NOMO-1 treated with dmso at 0.1 percent for 144 hours (cell line): ENCODE data around the gene PLIN1.

Experiments
- DNase-seq: peaks from one replicate; lab custom pipeline; 2025; ENCODE audit not compliant: unreplicated experiment; lab: John Stamatoyannopoulos, UW

The PLIN1 gene

DNA sequence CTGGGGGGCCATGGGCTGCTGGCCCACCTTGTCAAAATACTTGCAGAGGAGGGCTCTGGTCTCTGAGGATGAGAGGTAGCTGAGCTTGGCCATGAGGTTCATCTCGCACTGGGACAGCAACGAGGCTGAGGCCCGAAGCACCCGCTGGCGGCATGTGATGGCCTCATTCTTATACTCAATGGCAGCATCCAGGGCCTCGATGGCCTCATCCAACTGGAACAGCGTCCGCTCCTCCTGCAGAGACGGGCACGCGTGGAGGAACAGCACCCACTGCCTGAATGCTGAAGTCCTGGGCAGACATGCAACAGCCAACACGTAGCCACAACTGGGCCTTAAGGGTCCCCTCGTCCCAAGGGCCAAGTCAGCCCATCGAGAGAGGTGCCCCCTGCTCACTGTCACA lies 48.9 kb downstream of the PLIN1 start:
- DNase-seq: no peak

DNA sequence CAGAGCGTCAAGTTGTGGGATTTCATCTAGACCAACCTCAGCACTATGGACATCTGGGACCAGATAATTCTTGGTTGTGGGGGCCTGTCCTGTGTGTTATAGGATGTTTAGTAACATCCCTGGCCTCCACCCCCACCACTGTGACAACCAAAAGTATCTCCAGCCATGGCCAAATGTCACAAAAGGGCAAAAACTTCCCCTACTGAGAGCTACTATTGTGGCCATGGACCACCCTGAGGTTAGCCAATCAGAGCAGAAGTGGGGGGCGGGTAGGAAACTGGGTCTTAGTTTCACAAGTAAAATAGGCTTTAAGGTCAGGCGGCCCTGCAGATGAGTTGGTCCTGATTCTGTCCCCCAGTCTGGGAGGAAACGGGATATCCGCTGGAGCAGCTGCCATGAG lies 49.3 kb downstream of the PLIN1 start:
- no peak for DNase-seq

DNA sequence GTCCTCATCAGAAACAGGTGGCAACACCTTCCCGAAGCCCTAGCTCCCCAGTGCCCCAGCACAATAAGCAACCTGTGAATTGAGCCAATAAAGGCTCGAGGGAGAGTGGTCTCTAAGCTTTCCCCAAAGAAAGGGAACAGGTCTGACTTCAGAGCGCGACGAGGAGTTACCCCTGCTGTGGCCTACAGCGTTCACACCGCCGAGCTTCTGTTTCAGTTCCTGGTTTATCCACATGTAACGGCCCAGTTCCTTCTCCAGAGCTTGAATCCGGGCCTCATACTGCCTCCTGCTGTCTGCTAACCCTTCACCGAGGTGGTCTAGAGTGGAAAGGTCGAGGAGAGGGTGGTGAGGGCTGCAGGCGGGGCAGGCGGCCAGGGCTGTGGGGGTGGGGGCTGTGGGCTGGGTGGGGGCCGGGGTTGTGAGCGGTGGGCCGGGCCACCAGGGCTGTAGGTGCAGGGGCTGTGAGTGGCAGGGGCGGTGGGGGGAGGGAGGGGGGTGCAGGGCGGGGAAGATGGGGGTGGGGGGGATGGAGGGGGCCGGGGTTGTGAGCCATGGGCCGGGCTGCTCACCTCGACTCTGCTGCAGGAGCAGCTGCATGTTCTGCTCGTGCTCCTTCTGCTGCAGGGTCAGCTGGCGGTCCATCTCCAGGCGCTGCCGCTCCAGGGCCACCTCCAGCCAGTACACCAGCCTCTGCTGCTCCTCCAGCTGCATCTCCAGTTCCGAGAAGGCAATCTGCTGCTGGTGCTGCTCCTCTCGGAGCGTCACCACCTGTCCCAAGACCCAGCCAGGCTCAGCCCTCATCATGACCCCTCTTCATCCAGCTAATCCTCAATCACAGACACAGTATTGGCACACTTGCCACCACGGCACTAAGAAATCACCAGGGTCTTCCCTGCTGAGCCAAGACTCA lies 50.1 kb downstream of the PLIN1 start:
- no peak for DNase-seq

DNA sequence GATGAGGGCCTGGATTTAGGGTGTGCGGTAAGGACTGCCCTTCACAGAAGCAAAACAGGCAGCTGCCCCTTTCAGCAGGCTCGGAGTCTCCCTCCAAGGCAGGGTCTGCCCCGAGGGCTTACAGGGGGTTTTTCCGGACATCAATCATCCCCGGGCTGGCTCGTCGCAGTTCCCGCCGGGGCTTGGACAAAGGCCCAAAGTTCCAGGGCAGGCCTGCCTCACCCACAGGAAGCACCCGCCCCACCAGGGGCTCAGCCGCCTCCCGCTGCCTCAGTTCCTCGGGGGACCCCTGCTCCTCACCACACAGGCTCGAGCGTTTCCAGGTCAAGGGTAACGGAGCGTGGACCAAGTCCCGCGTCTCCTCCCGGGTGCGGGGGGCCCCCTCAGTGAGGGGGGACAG lies 50.9 kb downstream of the PLIN1 start:
- no peak for DNase-seq

DNA sequence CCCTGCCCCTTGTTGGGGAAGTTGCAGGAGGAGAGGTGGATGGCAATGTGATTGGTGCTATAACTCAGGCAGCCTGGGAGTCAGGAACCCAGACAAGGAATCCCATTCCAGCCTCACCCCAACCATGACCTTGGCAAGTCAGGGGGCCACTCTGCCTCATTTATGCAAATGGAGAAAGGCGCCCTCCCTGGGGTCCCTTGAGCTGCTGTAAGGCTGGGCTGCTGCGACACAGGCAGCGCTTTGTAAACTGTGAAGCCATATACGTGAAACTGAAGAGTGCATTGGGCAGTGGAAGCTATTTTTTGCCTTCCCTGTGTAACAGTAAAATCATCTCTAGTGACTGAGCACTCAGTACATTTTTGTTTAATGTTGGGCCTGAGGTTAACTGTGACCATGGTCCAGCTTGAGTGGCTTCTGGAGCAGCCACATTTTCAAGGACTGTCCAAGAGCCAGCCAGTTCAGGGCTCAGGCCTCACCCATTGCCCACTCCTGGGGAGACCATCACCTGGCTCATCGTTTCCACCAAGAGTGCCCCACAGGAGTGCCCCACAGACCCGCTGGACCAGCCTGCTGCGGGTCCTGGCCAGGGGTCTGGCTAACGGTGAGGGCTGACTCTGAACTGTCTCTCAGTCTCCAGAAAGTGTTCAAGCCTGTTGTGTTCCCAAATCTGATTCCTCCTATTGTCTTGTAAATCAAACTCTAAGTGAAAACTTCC lies 51.8 kb downstream of the PLIN1 start:
- no peak for DNase-seq

DNA sequence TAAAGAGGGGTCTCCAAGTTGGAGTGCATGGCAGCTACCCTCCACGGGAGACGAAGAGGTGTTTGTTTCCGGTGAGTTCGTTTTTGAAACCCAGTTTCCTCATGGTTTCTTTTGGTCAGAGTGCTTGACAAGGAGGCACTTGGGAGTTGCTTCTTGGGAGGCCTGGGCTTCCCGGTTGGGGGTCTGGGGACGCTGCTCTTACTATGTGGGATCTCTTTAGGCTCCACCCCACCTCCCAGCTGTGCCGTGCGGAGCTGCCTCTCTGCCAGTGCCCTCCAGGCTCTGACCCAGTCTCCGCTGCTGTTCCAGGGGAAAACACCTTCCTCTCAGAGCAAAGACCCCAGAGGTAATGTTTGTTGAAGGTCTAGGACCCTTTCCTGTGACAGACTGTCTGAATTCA lies 53.5 kb downstream of the PLIN1 start:
- DNase-seq: no peak

DNA sequence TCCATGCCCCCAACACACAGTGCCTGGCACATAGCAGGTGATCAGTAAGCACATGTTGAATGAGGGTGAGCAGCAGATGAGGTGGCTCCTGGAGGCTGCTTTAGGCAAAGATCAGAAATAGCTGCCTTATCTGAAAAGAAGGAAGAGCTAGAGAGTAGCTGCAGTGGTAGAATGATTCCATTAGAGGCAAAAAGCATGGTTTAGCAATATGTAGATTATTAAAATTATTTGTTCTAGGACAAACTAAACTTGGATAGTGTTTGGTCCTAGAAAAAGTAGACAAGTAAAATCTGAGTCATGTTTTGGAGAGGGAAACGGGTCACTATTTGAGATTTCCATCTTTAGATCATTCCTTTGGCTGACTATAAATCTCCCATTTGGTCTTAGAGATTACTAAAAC lies 56.0 kb downstream of the PLIN1 start:
- DNase-seq: no peak

DNA sequence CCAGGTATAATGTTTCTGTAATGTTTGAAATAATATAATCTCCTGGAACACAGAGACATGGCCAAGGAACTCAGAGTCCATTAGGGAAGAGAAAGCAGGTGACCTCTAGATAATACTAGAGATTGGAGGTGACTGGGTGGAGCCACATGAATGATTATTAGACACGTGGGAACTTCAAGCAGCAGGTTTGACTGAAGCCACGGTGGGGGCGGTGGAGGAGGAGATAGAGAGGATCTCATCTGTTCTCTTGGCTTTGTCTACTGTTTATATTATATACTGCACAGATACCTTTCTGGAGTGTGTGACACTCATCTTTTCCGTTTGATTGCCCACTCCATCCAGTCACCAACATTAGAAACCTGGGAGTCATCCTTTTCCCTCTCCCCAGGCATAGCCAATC lies 57.6 kb downstream of the PLIN1 start:
- no peak for DNase-seq

DNA sequence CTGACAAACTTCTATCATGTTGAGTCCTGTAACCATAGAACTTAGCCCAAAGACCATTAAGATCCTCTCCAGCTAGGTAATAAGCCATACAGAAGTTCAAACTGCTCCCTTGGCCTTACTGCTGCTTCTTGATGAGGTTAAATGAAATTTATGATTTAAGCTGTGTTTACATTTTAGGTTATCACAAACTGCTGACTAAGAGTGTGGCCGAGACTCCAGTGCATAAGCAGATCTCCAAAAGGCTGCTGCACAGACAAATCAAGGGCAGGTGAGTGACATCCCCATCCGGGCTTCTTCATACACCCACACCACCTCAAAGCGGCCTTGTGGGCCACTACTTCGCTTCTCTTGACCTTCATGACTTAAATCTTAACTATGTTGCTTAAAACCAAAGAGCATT lies 62.9 kb downstream of the PLIN1 start:
- no peak for DNase-seq

DNA sequence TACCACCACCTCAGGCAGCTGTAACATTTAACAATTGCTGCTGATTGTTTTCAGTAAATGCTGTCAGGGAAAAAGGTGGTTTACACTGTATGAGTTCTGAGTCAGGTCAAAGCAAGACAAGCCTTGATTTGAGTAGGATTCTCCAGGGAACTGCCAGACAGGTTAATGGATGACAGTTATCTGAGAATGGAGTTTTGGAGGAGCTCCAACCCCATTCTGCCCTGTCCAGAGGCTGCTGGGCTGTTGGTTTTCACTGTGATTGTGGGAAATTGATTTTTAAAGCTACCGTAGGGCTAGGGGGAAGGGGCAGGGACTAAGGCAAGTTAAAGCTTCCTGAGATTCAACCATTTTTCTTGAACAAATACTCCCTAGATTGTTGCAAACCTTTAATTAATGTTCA lies 64.0 kb downstream of the PLIN1 start:
- no peak for DNase-seq
